ENCODE measurements around the gene MRPS21.

Gene MRPS21

DNA sequence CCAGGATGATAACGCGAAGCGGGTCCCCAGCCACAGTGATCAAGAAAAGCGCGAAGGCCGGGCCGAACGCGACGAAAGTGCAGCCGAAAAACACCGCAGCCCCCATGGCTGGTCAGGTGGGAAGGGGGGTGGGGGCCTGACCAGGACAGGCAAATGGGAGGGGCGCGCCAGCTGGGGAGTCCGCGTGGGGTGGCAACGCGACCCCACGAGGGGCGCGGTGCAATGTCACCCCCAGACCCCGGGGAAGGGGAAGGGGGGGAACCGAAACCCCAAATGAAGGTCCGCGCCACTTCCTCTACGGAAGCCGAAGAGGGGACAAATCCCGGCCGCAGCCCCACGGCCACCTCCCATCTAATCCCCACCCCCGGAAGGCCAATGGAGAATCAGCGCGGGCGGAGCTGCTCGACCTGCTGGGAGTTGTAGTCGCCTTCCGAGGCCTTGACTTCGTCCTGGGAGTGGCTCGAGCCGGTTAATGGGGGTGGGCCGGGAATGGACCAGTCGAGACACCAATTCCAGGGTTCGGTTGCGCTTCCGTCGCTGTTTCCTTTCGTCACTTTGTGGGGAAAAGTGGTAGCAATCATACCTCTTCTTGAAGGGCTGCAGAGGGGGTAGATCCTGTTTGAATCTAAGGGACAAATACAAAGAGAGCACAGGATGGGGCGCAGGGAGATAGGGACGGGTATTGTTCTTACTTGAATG lies 24.8 kb upstream of the MRPS21 start, which contains the start of gene APH1A (continued):
- TF ChIP-seq ZNF174 (tag by site-specific recombination; IDR thresholded peaks at IDR 0.05) (no peak), ZNF48 (tag by site-specific recombination; IDR thresholded peaks at IDR 0.05) (no peak), ZNF76 (tag by site-specific recombination; IDR thresholded peaks at IDR 0.05; ENCODE audit: borderline replicate concordance, low read depth) (peak; percentile 91), ZNF37A (tag by site-specific recombination; IDR thresholded peaks at IDR 0.05) (no peak), ZNF677 (tag by site-specific recombination; IDR thresholded peaks at IDR 0.05) (no peak), ZNF548 (tag by site-specific recombination; IDR thresholded peaks at IDR 0.05) (no peak), ZNF768 (tag by site-specific recombination; IDR thresholded peaks at IDR 0.05) (no peak), YY2 (tag by site-specific recombination; IDR thresholded peaks at IDR 0.05) (peak; percentile 67), ZNF354C (tag by site-specific recombination; IDR thresholded peaks at IDR 0.05; ENCODE audit: borderline replicate concordance, low read depth) (no peak), ZNF302 (tag by site-specific recombination; IDR thresholded peaks at IDR 0.05; ENCODE audit: low read depth) (no peak), MYNN (tag by site-specific recombination; IDR thresholded peaks at IDR 0.05; ENCODE audit: borderline replicate concordance) (no peak), ZXDB (tag by site-specific recombination; IDR thresholded peaks at IDR 0.05) (peak; percentile 90), ZNF416 (tag by site-specific recombination; IDR thresholded peaks at IDR 0.05) (no peak), ZNF132 (tag by site-specific recombination; IDR thresholded peaks at IDR 0.05; ENCODE audit: borderline replicate concordance) (no peak), ZNF555 (tag by site-specific recombination; conservative IDR thresholded peaks at IDR 0.05) (no peak), ZNF214 (tag by site-specific recombination; IDR thresholded peaks at IDR 0.05; ENCODE audit: borderline replicate concordance) (no peak), ZNF843 (tag by site-specific recombination; IDR thresholded peaks at IDR 0.05) (peak; percentile 39; the same call in 1 of the 2 replicates), ZFHX2 (tag by site-specific recombination; conservative IDR thresholded peaks at IDR 0.05) (peak; percentile 88), ZSCAN30 (tag by site-specific recombination; IDR thresholded peaks at IDR 0.05) (peak; percentile 84; the same call in 1 of the 2 replicates), ZNF350 (tag by site-specific recombination; IDR thresholded peaks at IDR 0.05) (no peak), ZNF391 (tag by site-specific recombination; IDR thresholded peaks at IDR 0.05; ENCODE audit: borderline replicate concordance, low read depth) (no peak; the same call in 1 of the 2 replicates), HOXD13 (CRISPR knock-in tag; IDR thresholded peaks at IDR 0.05; ENCODE audit: borderline replicate concordance) (no peak), ZNF202 (tag by site-specific recombination; IDR thresholded peaks at IDR 0.05; ENCODE audit: borderline replicate concordance) (no peak), ZNF24 (tag by site-specific recombination; IDR thresholded peaks at IDR 0.05) (peak; percentile 53; the same call in 1 of the 2 replicates), ZBTB20 (tag by site-specific recombination; IDR thresholded peaks at IDR 0.05) (peak; percentile 95), GFI1B (tag by site-specific recombination; IDR thresholded peaks at IDR 0.05) (0 out of 2 replicates have a peak, but pooled peaks have one; percentile 12), ZNF292 (tag by site-specific recombination; IDR thresholded peaks at IDR 0.05; ENCODE audit: borderline replicate concordance, low read depth) (no peak), ZSCAN16 (tag by site-specific recombination; IDR thresholded peaks at IDR 0.05) (no peak)
- TF ChIP-seq, protein P1, sequence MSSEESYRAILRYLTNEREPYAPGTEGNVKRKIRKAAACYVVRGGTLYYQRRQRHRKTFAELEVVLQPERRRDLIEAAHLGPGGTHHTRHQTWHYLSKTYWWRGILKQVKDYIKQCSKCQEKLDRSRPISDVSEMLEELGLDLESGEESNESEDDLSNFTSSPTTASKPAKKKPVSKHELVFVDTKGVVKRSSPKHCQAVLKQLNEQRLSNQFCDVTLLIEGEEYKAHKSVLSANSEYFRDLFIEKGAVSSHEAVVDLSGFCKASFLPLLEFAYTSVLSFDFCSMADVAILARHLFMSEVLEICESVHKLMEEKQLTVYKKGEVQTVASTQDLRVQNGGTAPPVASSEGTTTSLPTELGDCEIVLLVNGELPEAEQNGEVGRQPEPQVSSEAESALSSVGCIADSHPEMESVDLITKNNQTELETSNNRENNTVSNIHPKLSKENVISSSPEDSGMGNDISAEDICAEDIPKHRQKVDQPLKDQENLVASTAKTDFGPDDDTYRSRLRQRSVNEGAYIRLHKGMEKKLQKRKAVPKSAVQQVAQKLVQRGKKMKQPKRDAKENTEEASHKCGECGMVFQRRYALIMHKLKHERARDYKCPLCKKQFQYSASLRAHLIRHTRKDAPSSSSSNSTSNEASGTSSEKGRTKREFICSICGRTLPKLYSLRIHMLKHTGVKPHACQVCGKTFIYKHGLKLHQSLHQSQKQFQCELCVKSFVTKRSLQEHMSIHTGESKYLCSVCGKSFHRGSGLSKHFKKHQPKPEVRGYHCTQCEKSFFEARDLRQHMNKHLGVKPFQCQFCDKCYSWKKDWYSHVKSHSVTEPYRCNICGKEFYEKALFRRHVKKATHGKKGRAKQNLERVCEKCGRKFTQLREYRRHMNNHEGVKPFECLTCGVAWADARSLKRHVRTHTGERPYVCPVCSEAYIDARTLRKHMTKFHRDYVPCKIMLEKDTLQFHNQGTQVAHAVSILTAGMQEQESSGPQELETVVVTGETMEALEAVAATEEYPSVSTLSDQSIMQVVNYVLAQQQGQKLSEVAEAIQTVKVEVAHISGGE (tag by site-specific recombination; conservative IDR thresholded peaks at IDR 0.05; ENCODE audit: low read depth): peak; percentile 96
- TF ChIP-seq, protein P2, sequence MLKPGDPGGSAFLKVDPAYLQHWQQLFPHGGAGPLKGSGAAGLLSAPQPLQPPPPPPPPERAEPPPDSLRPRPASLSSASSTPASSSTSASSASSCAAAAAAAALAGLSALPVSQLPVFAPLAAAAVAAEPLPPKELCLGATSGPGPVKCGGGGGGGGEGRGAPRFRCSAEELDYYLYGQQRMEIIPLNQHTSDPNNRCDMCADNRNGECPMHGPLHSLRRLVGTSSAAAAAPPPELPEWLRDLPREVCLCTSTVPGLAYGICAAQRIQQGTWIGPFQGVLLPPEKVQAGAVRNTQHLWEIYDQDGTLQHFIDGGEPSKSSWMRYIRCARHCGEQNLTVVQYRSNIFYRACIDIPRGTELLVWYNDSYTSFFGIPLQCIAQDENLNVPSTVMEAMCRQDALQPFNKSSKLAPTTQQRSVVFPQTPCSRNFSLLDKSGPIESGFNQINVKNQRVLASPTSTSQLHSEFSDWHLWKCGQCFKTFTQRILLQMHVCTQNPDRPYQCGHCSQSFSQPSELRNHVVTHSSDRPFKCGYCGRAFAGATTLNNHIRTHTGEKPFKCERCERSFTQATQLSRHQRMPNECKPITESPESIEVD (tag by site-specific recombination; IDR thresholded peaks at IDR 0.05): no peak
- TF ChIP-seq, protein P3, sequence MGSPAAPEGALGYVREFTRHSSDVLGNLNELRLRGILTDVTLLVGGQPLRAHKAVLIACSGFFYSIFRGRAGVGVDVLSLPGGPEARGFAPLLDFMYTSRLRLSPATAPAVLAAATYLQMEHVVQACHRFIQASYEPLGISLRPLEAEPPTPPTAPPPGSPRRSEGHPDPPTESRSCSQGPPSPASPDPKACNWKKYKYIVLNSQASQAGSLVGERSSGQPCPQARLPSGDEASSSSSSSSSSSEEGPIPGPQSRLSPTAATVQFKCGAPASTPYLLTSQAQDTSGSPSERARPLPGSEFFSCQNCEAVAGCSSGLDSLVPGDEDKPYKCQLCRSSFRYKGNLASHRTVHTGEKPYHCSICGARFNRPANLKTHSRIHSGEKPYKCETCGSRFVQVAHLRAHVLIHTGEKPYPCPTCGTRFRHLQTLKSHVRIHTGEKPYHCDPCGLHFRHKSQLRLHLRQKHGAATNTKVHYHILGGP (tag by site-specific recombination; IDR thresholded peaks at IDR 0.05): no peak
- TF ChIP-seq, protein P4, sequence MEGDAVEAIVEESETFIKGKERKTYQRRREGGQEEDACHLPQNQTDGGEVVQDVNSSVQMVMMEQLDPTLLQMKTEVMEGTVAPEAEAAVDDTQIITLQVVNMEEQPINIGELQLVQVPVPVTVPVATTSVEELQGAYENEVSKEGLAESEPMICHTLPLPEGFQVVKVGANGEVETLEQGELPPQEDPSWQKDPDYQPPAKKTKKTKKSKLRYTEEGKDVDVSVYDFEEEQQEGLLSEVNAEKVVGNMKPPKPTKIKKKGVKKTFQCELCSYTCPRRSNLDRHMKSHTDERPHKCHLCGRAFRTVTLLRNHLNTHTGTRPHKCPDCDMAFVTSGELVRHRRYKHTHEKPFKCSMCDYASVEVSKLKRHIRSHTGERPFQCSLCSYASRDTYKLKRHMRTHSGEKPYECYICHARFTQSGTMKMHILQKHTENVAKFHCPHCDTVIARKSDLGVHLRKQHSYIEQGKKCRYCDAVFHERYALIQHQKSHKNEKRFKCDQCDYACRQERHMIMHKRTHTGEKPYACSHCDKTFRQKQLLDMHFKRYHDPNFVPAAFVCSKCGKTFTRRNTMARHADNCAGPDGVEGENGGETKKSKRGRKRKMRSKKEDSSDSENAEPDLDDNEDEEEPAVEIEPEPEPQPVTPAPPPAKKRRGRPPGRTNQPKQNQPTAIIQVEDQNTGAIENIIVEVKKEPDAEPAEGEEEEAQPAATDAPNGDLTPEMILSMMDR (tag by site-specific recombination; IDR thresholded peaks at IDR 0.05): no peak
